H1 (cell line): Measurements from ENCODE around the gene GALNTL6. TPM values are rescaled to one million over a fixed set of nuclear protein-coding genes. Genes with fewer than 3 reads are reported as not detected.

Experiments
- ASH2L ChIP-seq: fragments of 200-600, 300-600 bp; sonication (generic); IDR thresholded peaks from one replicate; pipeline ENCODE4 v1.7.1; 2017; ENCODE audit warnings: low read length
- CHD7 ChIP-seq: fragments of 300-600 bp; sonication (generic); IDR thresholded peaks from 2 replicates; pipeline ENCODE4 v1.7.1; 2012; ENCODE audit warnings: low read length, moderate library complexity, mild to moderate bottlenecking, inconsistent platforms; ENCODE audit not compliant: insufficient replicate concordance
- SP2 ChIP-seq: IDR thresholded peaks from 2 replicates; pipeline ENCODE4 v1.6.1; 2012; ENCODE audit warnings: mild to moderate bottlenecking, low read length, inconsistent platforms
- polyA plus RNA-seq, 7 experiments: library from polyadenylated mRNA; depleted of rRNA in 3 of 7; stranded (reverse) in 5 of 7; unstranded in 2 of 7; fragments of >200 nt in 5 of 7; fragments of 200-250 nt in 2 of 7; gene quantifications; 1 replicate in 5 of 7; 2 replicates in 1 of 7; 4 replicates in 1 of 7; pipeline versions ENCODE4 v1.2.1 to v1.2.3, GENCODE V29; 2011 to 2013; ENCODE audit warnings: missing spikeins in 2 of 7, mixed read lengths in 2 of 7
- total RNA-seq: library from RNA; stranded (reverse); fragmentation: NEBNext Ultra II Directional; extraction: Animal tissue kit (Norgen Biotek cat#: 25700); gene quantifications from 2 replicates; pipeline ENCODE4 v1.2.1, GENCODE V29; 2021

Gene GALNTL6
- total and polyA plus RNA-seq, 2 of the 8 experiments (the other 6 are each of a cell fraction or from before 2014, with no cell fraction given) = 0.03 to 0.32 TPM

- no peak for TF ChIP-seq CHD7
- TF ChIP-seq ASH2L = no peak
- TF ChIP-seq SP2 = no peak
These were observed 205.2 kb downstream of the GALNTL6 start (continued) for GRCh38 chr4:172018358-172018757.
